Stimulated activated naive CD8-positive, alpha-beta T cell treated with anti-CD3 and anti-CD28 coated beads, Interleukin-15, Interleukin-2, amounts not matched to agents 100 U/mL and 50 U/mL, for 24 hours (primary cell): Measurements from ENCODE around the gene LMO3.

ENCODE experiments used
- ATAC-seq: fragments of 150-1000 bp; cut with Tn5 transposase; one replicate; pipeline ENCODE4 v1.10.0; 2021
- DNase-seq: peaks from one replicate; pipeline ENCODE4 v3.0.0; 2021

Gene LMO3

DNA sequence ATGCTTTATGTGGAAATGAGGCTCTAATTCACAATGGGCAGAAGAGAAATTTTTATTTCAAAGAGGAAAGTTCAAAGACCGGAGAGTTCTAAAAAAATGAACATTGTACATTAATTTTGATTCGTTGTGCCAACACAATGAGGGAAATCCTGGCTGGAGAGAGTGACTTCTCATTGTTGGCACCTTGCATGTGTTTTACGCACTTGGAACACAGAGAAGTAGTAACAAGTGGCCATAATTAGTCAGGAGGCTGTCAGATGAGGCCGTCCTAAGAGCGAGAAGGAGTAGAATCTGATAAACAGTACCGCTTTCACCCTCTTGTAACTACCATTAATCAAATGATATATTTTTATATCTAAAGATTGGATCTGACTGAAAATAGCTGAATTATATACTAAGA, 6.9 kb downstream of the LMO3 start:
- ATAC-seq (no peak), DNase-seq (no peak)

DNA sequence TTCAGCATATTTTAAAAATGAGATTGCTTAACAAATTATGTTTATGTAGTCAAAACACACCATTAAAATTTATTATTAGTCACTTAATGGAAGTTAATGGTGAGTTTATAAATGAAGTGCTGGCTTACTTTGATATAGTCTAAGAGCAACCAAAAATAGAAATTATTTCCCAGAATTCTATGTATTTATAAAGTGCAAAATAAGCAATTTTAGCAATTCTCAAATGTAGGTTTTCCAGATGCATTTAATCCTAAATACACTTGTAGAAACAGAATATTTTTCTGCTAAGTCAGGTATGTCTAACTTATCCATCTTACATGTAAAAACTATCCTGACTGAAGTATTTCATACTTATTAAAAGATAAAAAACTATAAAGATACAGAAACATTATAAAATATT, 11.2 kb downstream of the LMO3 start:
- no peak for ATAC-seq
- no peak for DNase-seq

GRCh38 chr12:16593546-16593945, 12.4 kb downstream of the LMO3 start:
- ATAC-seq = no peak

DNA sequence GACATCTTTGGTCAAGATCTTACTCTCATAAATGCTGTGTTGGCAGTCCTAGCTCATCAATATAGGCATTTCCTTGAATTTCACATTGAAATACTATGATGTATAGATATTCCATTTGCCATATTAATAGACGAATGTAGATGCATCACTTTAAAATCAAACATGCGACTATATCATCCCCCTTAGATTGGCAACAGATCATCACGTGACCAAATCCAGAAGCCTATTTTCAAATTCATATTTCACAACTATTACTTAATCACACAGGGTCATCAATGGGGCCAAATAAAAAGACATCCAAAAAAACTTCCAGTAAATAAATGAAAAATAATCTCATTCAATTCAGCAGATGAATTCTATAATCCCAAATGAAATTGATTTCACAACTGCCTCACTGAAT, 15.3 kb downstream of the LMO3 start:
- DNase-seq (no peak), ATAC-seq (no peak)

More at GRCh38 chr12:16593546-16593945, 12.4 kb downstream of the LMO3 start:
- DNase-seq = no peak

DNA sequence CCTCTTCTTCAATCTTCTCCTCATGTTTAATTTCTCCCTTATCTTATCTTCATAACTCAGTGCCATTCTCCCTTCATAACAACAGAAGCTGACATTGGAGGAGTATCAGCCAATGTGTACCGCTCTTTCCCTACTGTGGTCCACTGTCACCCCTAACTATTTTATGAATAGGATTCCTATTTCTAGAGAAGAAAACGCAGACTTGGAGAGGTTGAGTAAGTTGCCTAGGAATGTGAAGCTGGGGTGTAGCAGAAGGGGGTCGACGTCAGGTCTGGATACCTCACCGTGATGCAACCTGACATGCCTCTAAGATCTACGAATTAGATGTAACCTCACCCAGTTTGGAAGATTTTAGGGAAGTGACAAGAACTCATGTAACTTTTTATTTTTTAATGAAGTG, 17.1 kb downstream of the LMO3 start:
- ATAC-seq = no peak
- no peak for DNase-seq

GRCh38 chr12:16587514-16587913, 18.4 kb downstream of the LMO3 start:
- DNase-seq (no peak), ATAC-seq (no peak)

DNA sequence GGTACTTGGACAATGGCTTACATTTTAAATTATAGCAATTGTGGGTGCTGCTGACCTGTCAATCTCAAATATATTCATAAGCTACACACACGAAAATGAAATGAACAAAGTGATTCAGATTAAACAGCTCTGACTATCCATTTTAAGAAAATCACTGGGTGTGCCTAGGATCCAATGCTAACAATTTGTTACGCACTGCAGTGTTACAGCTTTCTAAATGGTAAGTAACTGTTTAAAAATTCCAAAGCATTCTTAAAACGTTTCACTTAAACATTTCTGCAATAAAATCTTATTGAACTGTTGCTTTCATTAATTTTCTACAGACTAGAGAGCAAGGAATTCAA, 18.9 kb downstream of the LMO3 start:
- no peak for ATAC-seq

DNA sequence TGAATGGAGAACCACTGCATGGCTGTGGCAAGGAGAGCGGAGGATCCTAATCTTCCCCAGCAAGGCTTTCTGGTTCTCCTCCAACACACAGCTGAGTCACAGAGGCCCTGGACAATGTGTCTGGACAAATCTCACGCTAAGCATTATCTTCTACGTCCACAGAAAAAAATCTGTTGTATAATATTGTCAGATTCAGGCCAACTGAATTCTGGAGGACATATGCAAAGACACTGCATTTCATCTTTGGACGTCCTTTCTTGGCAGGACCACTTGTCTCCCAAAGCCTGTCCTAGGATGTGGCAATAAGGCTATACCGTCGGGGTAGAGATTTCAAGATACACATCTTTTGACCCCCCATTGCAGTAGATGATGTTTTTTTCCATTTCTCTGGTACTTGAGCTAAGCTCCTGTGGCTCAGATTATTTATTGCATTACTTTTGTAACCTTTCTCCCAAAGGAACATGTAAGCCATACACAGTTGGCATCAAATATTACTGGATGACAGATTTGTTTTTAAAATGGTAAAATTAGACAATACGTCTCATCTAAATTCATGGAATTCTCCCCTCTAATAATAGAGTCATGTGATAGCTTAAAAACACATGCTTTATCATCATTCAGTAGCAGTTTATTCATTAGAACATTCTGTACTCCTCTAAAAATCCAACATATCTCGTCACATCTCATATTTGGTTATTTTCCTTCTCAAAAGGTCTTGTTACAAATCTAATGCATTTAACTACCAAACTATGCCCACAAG, 19.4 kb downstream of the LMO3 start:
- no peak for DNase-seq
- no peak for ATAC-seq

More for the DNA sequence above, 18.9 kb downstream of the LMO3 start:
- DNase-seq = no peak

DNA sequence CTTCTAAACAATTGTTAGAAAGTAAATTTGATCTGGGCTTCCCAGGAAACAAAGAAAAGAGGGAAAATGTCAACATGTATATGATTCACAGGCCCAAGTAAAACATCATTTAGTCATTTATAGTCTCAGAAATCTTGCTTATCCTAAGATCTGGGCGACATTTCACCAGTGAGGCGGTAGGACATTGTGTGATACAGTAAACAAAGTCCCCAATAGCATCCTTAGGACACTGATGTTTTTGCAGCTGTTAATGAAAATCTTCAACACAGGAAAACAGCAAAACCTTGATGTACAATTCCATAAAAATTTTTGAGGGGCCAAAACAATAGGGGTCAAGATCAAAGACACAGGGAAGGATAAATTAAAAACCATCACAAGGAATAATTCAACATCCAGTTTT, 20.2 kb downstream of the LMO3 start:
- DNase-seq (no peak), ATAC-seq (no peak)

- ATAC-seq (no peak), DNase-seq (no peak)
These were observed 21.8 kb downstream of the LMO3 start for GRCh38 chr12:16583969-16584745.

DNA sequence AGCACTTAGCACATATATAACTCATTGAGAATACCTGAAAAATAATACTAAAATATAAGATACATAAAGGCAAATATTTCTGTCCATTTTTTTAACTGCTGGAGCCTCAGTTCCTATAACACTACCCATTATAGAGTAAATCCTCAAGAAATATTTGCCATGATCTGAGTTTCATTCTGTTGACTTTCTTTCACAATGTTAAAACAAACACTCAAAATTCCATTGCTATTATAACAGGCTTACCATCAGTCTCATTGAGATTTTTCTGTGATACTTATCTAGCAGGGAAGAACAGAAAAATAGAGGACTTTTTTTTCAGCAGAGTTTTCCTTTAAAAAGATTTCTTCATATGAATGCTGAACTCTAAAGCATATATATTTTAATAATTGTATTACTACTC, 24.5 kb downstream of the LMO3 start:
- DNase-seq = no peak
- no peak for ATAC-seq

- no peak for ATAC-seq
- no peak for DNase-seq
These were observed 26.9 kb downstream of the LMO3 start for GRCh38 chr12:16579041-16579440.

DNA sequence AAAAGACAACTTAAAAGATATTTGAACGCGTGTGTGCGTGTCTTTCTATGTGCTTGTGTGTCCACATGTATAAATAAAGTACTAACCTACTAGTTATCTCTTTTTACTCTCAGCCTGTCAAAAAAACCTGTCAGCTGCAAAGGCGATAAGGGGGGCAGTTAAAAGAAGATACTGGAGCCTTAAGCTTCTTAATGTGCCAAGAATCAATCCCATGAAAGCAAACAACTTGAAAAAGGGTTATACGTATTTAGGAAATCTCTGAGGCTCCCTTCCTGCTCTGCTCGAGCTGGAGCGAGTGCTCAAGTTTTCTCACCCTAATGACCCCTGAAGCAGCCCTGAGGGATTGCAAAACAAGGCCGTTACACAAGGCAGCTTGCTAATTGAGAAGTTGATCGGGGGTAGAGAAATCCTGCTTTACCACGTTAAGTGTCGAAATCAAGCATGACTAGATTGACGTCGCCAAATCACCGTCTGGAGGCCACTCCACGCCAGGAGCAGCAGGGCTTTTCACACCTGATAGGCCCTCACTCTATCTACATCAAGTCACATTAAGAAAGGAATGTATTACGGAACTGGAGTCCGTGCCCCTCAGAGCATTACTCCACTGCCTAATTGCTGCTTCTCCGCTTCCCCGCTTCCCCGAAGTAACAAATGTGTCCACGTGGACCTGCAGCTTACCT, 32.4 kb downstream of the LMO3 start:
- DNase-seq (no peak), ATAC-seq (no peak)

DNA sequence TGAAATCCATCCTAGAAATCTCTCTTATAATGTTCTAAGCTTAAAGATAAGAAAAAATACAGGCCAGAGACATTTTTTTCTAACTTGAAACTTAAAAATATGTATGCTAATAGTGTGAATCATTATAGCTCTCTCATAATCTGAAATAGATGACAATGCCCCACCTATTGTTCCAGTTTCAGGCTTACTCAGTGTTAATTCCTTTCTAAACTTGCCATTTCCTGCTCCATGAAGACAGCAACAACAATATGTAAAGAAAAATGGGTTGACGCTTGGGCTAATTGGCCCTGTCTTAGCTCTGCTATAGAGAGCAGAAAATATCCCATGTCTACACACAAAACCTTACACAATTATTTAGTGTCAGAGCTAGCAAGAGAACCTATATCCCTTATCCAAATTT, 37.1 kb downstream of the LMO3 start:
- ATAC-seq = no peak

DNA sequence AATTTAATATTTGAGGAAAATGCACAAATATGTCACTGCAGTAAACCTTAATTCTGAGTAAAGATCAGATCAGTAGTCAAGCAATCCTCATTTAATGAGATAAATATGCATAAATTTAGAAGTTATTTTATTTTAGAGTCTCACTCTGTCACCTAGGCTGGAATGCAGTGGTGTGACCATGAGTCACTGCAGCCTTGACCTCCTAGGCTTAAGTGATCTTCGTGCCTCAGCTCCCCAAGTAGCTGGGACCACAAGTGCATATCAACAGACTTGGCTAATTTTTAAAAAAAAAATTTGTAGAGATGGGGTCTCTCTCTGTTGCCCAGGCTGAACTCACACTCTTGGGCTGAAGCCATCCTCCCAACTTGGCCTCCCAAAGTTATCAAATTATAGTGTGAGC, 41.3 kb downstream of the LMO3 start:
- ATAC-seq (no peak), DNase-seq (no peak)

More for the DNA sequence above, 37.1 kb downstream of the LMO3 start:
- DNase-seq = no peak

DNA sequence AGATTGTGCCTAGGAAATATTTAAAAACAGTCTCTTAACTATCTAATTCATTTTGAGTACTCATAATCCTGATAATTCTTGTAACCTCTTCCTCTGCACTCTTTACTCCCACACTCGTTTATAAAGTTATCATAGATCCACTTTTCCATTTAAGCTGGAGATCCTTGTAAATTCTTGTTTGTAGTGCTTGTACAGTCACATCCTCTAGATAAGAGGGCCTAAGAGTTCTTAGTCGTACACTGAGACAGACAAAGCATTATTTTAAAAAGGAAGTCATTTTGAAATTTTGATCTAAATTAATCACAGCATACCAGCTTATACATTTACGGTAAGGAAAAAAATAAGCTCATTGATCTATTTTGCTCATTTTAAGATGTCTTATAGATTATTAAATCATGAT, 42.5 kb downstream of the LMO3 start:
- DNase-seq (no peak), ATAC-seq (no peak)

DNA sequence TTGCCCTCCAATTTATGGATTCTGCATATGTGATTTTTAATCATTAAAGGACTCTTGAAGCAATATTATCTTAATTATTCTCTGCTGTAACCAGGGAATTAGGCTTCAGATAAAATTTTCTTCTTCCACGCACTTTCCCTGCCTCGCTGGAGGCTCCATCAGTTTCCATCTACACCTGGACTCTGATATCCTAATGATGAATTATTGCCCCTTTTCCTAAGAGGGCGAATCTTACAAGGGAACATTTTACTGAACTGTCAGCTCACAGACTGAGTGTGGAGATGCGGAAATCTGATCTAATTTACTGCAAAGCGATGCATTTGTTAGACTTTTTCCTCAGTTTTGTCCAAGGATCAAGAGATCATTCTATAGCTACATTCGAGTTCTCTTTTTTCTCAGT, 43.0 kb downstream of the LMO3 start:
- DNase-seq (no peak), ATAC-seq (no peak)

DNA sequence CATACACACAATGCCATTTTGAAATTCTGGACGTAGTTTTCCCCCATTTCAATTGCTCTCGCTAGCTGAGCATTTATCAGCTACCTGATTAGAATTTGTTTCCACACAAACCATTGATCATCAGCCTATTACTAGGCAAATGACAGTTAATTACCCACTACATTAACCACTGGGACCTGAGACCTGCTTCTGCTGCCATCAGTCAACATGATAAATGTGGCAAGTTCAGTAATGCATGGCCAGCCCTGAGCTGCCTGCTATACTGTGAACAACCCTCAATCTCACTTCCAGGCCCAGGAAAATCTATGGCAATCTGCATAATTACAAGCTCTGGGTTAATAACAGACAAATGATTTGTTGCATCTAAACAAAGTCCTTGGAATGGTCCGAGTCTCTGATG, 43.5 kb downstream of the LMO3 start:
- DNase-seq = no peak
- ATAC-seq = no peak

DNA sequence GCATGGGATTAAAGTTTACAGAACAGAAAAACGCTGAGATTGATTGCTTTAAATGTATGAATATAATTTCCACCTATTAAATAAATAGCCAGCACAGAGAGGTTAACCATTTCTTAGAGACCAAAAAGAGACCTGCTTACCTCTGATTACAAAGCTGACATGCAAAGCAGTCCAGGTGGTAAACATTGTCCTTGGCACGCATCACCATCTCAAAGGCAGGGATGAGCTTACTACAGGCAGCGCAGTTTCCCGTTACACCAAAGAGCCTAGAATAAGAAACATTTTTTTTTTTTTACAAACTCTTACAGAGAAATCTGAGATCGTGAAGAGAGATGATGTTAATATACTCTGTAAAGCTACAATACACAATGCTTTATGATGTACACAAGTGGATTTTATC, 45.7 kb downstream of the LMO3 start:
- no peak for DNase-seq
- ATAC-seq = no peak

GRCh38 chr12:16555630-16556029, 50.3 kb downstream of the LMO3 start:
- no peak for ATAC-seq

GRCh38 chr12:16553457-16553856, 52.5 kb downstream of the LMO3 start:
- DNase-seq (no peak), ATAC-seq (no peak)

More at GRCh38 chr12:16555630-16556029, 50.3 kb downstream of the LMO3 start:
- DNase-seq = no peak

DNA sequence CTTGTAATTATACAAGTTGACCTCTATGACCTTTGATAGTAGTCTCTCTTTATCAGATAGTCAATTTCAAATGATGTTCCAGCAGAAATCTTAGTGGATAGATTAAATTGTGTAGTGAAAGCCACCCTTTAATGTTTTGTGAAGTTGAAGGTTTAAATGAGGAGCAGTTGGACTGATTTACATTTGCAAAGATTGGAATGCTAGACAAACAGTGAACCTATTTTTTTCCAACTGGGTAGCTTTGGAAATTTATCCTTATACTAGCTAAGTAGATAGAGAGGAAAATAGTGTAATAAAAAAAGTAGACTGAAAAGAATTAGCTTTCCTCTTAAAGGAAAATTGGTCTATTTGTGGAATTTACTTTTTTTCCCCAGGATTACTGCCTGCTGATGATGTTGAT, 53.7 kb downstream of the LMO3 start:
- ATAC-seq (no peak), DNase-seq (no peak)

DNA sequence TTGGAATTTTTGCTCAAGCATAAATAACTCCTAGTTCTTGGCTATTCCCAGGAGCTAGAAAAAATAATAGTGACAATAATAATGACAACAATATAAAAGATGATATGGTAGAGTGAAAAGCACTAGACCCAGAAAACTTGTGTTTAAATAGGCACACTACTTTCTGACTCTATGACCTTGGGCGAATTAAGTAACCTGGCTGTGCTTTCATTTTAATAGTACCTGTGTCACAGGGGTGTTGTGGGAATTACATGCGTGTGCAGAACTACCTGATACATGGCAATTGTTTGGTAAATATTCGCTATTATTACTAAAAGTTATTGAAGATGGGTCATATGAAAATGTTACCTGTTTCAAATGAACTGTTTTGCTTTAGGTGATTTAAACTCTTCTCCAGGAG, 60.1 kb downstream of the LMO3 start:
- DNase-seq (no peak), ATAC-seq (no peak)
